Measurements from ENCODE around the gene FXYD2. TPM values are rescaled to one million over a fixed set of nuclear protein-coding genes. Genes with fewer than 3 reads are reported as not detected.

The FXYD2 gene
- total RNA-seq, 6 donors from 2014 or later, result 0.15 to 4.5 (median 2.4) TPM

GRCh38 chr11:117830674-117831351 lies 6.3 kb upstream of the FXYD2 start:
- peaks cover 8 to 35% (median 31%) of the 10 kb centered on the region in 4 donors for H3K4me1 ChIP-seq
- peak overlapping the region in 2 of 4 donors; percentile 6 to 8 for H3K27ac ChIP-seq
- no peaks in the 10 kb centered on the region for H3K36me3 ChIP-seq
- no peak for ATAC-seq (ENCODE audit: low FRiP score in 2 of 2)
- no peaks in the 10 kb centered on the region for H3K27me3 ChIP-seq
- no peak for TF ChIP-seq POLR2AphosphoS5 (IDR thresholded peaks at IDR 0.05)
- no peak for TF ChIP-seq CTCF (IDR thresholded peaks at IDR 0.05)
- H3K9me3 ChIP-seq, result no peaks in the 10 kb centered on the region
- DNase-seq, result no peak
- H3K4me3 ChIP-seq, result no peak overlapping the region
- 52 to 56% methylated on average over 6 of the region's 6 CpGs for WGBS, 2 donors

GRCh38 chr11:117830072-117830471 lies 5.5 kb upstream of the FXYD2 start:
- Histone ChIP-seq H3K4me3 (no peak overlapping the region), H3K27me3 (no peaks in the 10 kb centered on the region), H3K4me1 (peaks cover 14 to 43% (median 38%) of the 10 kb centered on the region in 4 donors), H3K36me3 (no peaks in the 10 kb centered on the region), H3K9me3 (no peaks in the 10 kb centered on the region), H3K27ac (peak overlapping the region in 1 of 4 donors; percentile 8)
- ATAC-seq (ENCODE audit: low FRiP score in 2 of 2) (no peak), DNase-seq (peak in 1 of 2 donors; percentile 35)
- TF ChIP-seq POLR2AphosphoS5 (IDR thresholded peaks at IDR 0.05) (no peak), POLR2A (IDR thresholded peaks at IDR 0.05) (no peak), CTCF (IDR thresholded peaks at IDR 0.05) (no peak), EP300 (IDR thresholded peaks at IDR 0.05) (no peak)
- 85 to 87% methylated on average over 14 of the region's 14 CpGs for WGBS, 2 donors

GRCh38 chr11:117829369-117829725 lies 4.8 kb upstream of the FXYD2 start:
- Histone ChIP-seq H3K27me3 (no peaks in the 10 kb centered on the region), H3K36me3 (no peaks in the 10 kb centered on the region), H3K27ac (peak overlapping the region; percentile 12 to 71 (median 46)), H3K4me3 (no peak overlapping the region), H3K4me1 (peaks cover 21 to 50% (median 45%) of the 10 kb centered on the region in 4 donors), H3K9me3 (no peaks in the 10 kb centered on the region)
- DNase-seq (peak; percentile 21 to 40), ATAC-seq (ENCODE audit: low FRiP score in 2 of 2) (no peak)
- TF ChIP-seq POLR2AphosphoS5 (IDR thresholded peaks at IDR 0.05) (no peak), EP300 (IDR thresholded peaks at IDR 0.05) (no peak), POLR2A (IDR thresholded peaks at IDR 0.05) (no peak), CTCF (IDR thresholded peaks at IDR 0.05) (no peak)
- WGBS, 2 donors, result 64 to 65% methylated on average over 6 to 7 of the region's 7 CpGs

GRCh38 chr11:117828611-117829368 lies 4.2 kb upstream of the FXYD2 start:
- Histone ChIP-seq H3K9me3 (no peaks in the 10 kb centered on the region), H3K27me3 (no peaks in the 10 kb centered on the region), H3K27ac (peak overlapping the region; percentile 34 to 71 (median 52)), H3K4me1 (peaks cover 27 to 53% (median 49%) of the 10 kb centered on the region in 4 donors), H3K36me3 (no peaks in the 10 kb centered on the region), H3K4me3 (no peak overlapping the region)
- ATAC-seq (ENCODE audit: low FRiP score in 2 of 2) (peak; percentile 65 to 70), DNase-seq (peak; percentile 70 to 75)
- TF ChIP-seq EP300 (IDR thresholded peaks at IDR 0.05), result no peak
- TF ChIP-seq POLR2A (IDR thresholded peaks at IDR 0.05), result peak in 1 of 4 donors; percentile 20
- TF ChIP-seq POLR2AphosphoS5 (IDR thresholded peaks at IDR 0.05), result peak in 1 of 2 donors; percentile 20
- TF ChIP-seq CTCF (IDR thresholded peaks at IDR 0.05), result no peak
- 88% methylated on average over 8 of the region's 16 CpGs; no CpG with 5 or more reads in 1 of the 2 donors for WGBS, 2 donors
